ENCODE results near the gene UBE2H. TPM values are rescaled to one million over a fixed set of nuclear protein-coding genes. Genes with fewer than 3 reads are reported as not detected.

The UBE2H gene
- total RNA-seq, 1 experiment from 2014 or later, result 128 TPM

DNA sequence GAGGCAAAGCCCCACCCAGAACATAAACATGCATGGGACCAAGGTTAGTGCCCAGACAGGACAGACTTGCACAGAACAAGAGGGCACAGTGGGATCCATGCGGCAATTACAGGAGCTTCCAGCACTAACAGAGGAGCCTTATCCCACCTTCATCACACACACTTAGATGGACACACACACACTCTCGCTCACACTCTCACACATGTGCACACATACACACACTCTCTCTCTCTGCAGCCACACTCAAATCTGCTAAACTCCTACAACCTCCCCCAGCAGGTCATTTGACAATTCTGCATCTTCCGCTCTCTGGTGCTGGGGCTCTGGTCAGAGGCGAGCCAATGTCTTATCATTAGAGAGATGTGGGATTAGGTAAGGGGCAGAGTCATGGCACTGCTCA lies 120.5 kb downstream of the UBE2H start:
- H3K9me3 Mint-ChIP-seq (ENCODE audit: unreplicated experiment), result no peaks in the 10 kb centered on the region
- intact Hi-C loops (cut with micrococcal nuclease), result no loop called here
- ChIA-PET CTCF (interaction anchor here (2.2 to 4.2 kb wide), 2 partner anchors 18 to 179 kb away, joined by 4 to 66 read pairs; no protein-coding TSS in a partner anchor), POLR2A (interaction anchor here (0.6 to 3.6 kb wide), 6 partner anchors 13 to 138 kb away, joined by 3 to 26 read pairs (median 12); no protein-coding TSS in a partner anchor)
- peaks cover 35% of the 10 kb centered on the region for H3K4me1 Mint-ChIP-seq (ENCODE audit: insufficient read depth, unreplicated experiment)
- TF ChIP-seq, protein P1, sequence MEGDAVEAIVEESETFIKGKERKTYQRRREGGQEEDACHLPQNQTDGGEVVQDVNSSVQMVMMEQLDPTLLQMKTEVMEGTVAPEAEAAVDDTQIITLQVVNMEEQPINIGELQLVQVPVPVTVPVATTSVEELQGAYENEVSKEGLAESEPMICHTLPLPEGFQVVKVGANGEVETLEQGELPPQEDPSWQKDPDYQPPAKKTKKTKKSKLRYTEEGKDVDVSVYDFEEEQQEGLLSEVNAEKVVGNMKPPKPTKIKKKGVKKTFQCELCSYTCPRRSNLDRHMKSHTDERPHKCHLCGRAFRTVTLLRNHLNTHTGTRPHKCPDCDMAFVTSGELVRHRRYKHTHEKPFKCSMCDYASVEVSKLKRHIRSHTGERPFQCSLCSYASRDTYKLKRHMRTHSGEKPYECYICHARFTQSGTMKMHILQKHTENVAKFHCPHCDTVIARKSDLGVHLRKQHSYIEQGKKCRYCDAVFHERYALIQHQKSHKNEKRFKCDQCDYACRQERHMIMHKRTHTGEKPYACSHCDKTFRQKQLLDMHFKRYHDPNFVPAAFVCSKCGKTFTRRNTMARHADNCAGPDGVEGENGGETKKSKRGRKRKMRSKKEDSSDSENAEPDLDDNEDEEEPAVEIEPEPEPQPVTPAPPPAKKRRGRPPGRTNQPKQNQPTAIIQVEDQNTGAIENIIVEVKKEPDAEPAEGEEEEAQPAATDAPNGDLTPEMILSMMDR (IDR thresholded peaks at IDR 0.05; ENCODE audit: unreplicated experiment), result no peak
- H3K4me3 Mint-ChIP-seq (ENCODE audit: unreplicated experiment), result no peak overlapping the region
- peaks cover 81% of the 10 kb centered on the region for H3K36me3 Mint-ChIP-seq (ENCODE audit: insufficient read depth, unreplicated experiment)
- no peaks in the 10 kb centered on the region for H3K27me3 Mint-ChIP-seq (ENCODE audit: insufficient read depth, unreplicated experiment)
- DNase-seq (ENCODE audit: unreplicated experiment), result no peak
- no TSS peak for BruUV-seq (replicated peaks)
- peak overlapping the region; percentile 87 for H3K27ac Mint-ChIP-seq (ENCODE audit: low read depth, unreplicated experiment)

DNA sequence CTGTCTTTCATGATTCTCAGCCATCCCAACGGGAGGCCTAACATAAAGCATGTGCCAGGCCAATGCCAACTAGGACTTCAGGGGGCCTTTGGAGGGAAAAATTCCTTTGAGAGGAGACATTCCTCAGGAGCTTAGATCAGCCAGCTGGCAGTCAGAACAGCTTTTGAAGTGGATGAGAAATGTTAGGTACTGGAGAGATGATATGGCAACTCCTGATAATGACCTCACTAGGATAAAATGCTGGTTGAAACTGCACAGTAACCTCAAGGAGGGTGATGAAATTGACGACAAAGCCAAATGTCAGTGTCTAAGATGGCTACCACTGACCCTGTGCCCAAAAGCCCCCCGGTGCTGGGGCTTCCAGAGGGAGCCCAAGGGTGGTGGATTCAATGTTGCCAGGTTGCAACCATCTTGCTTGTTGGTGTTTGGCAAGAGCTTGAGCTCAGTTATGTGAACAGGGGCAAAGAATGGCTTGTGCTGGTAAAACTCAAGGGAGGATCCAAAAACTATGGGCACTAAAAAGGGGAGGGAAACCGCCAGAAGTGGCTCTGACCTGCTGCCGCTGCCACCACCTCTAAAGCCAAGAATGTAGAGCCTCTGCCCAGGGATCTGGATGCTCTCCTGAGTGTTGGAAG lies 121.2 kb downstream of the UBE2H start:
- Mint-ChIP-seq H3K4me3 (ENCODE audit: unreplicated experiment) (no peak overlapping the region), H3K36me3 (ENCODE audit: insufficient read depth, unreplicated experiment) (peaks cover 84% of the 10 kb centered on the region), H3K4me1 (ENCODE audit: insufficient read depth, unreplicated experiment) (peaks cover 32% of the 10 kb centered on the region), H3K27me3 (ENCODE audit: insufficient read depth, unreplicated experiment) (no peaks in the 10 kb centered on the region), H3K9me3 (ENCODE audit: unreplicated experiment) (no peaks in the 10 kb centered on the region), H3K27ac (ENCODE audit: low read depth, unreplicated experiment) (peak overlapping the region; percentile 87)
- DNase-seq (ENCODE audit: unreplicated experiment), result peak; percentile 64
- BruUV-seq (replicated peaks), result no TSS peak
- CTCF ChIA-PET, result interaction anchor here (1.8 to 4.2 kb wide), 4 partner anchors 19 to 180 kb away, joined by 4 to 66 read pairs (median 12); no protein-coding TSS in a partner anchor
- TF ChIP-seq, protein P1 (IDR thresholded peaks at IDR 0.05; ENCODE audit: unreplicated experiment), result no peak
- POLR2A ChIA-PET, result interaction anchor here (0.5 to 4.1 kb wide), 14 partner anchors 10 to 702 kb away, joined by 3 to 28 read pairs (median 10); no protein-coding TSS in a partner anchor
- intact Hi-C loops (cut with micrococcal nuclease), result loop anchor here (2.0 kb wide), 1 partner anchor 119 kb away; no protein-coding TSS in a partner anchor

DNA sequence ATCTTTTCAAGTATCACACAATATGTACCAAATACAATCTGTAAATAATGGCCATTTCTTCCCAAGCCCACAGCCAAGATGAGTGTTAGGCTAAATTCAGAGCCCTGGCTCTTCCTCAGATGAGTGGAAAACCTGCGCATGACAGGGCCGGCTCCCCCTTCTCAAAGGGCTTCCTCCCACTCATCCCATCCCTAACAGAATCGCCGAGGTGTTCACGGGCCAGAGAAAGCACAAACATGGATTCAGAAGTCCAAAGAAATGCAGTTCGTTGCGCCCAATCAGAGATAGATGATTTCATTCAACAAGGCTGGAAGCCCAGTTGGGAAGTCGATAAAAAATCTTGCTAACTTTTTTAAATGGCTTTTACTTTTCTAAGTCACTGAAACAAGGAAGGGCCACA lies 121.8 kb downstream of the UBE2H start:
- H3K27ac Mint-ChIP-seq (ENCODE audit: low read depth, unreplicated experiment), result no peak overlapping the region
- peaks cover 79% of the 10 kb centered on the region for H3K36me3 Mint-ChIP-seq (ENCODE audit: insufficient read depth, unreplicated experiment)
- no peak for DNase-seq (ENCODE audit: unreplicated experiment)
- BruUV-seq (replicated peaks), result TSS peak; percentile 2
- CTCF ChIA-PET, result interaction anchor here (0.6 to 4.2 kb wide), 26 partner anchors 8 to 194 kb away, joined by 3 to 66 read pairs (median 5); no protein-coding TSS in a partner anchor
- POLR2A ChIA-PET, result interaction anchor here (0.7 to 4.1 kb wide), 16 partner anchors 10 to 189 kb away, joined by 3 to 28 read pairs (median 10); no protein-coding TSS in a partner anchor
- TF ChIP-seq, protein P1 (IDR thresholded peaks at IDR 0.05; ENCODE audit: unreplicated experiment), result no peak
- H3K4me3 Mint-ChIP-seq (ENCODE audit: unreplicated experiment), result peak overlapping the region; percentile 45
- intact Hi-C loops (cut with micrococcal nuclease), result loop anchor here (1.0 to 2.0 kb wide), 3 partner anchors 120 to 179 kb away; no protein-coding TSS in a partner anchor
- H3K27me3 Mint-ChIP-seq (ENCODE audit: insufficient read depth, unreplicated experiment), result no peaks in the 10 kb centered on the region
- H3K4me1 Mint-ChIP-seq (ENCODE audit: insufficient read depth, unreplicated experiment), result peaks cover 32% of the 10 kb centered on the region
- H3K9me3 Mint-ChIP-seq (ENCODE audit: unreplicated experiment), result no peaks in the 10 kb centered on the region
